Thymus (tissue), 11 donors: Measurements from ENCODE around the gene ATG7. TPM values are rescaled to one million over a fixed set of nuclear protein-coding genes. Genes with fewer than 3 reads are reported as not detected.

Experiments
- DNase-seq, 9 donors: peaks; one replicate each; pipeline ENCODE4 v3.0.0-alpha.2; 2013; ENCODE audit warnings: low spot score in 9 of 9, low read depth in 6 of 9, missing footprints in 1 of 9
- H3K27ac ChIP-seq, 2 donors: one replicate each; pipeline ENCODE4 v1.5.1; 2013; ENCODE audit warnings: control low read depth in 1 of 2, low read depth in 1 of 2, low read length in 1 of 2, mild to moderate bottlenecking in 1 of 2, moderate library complexity in 1 of 2
- H3K27me3 ChIP-seq, 2 donors: one replicate each; pipeline ENCODE4 v1.5.1; 2013; ENCODE audit warnings: low read length in 1 of 2; ENCODE audit not compliant: control insufficient read depth in 2 of 2, insufficient read depth in 1 of 2
- H3K36me3 ChIP-seq, 2 donors: one replicate each; pipeline ENCODE4 v1.5.1; 2013; ENCODE audit warnings: low read length in 1 of 2, mild to moderate bottlenecking in 1 of 2, moderate library complexity in 1 of 2; ENCODE audit not compliant: control insufficient read depth in 2 of 2, insufficient read depth in 2 of 2
- H3K4me1 ChIP-seq, 2 donors: one replicate each; pipeline ENCODE4 v1.5.1; 2013; ENCODE audit warnings: low read length in 2 of 2; ENCODE audit not compliant: control insufficient read depth in 2 of 2, insufficient read depth in 2 of 2
- H3K4me3 ChIP-seq, 2 donors: one replicate each; pipeline ENCODE4 v1.5.1; 2013; ENCODE audit warnings: low read length in 2 of 2, control low read depth in 1 of 2, mild to moderate bottlenecking in 1 of 2
- H3K9me3 ChIP-seq, 2 donors: one replicate each; pipeline ENCODE4 v1.5.1; 2013; ENCODE audit warnings: low read length in 1 of 2, mild to moderate bottlenecking in 1 of 2; ENCODE audit not compliant: control insufficient read depth in 2 of 2, insufficient read depth in 1 of 2
- WGBS: extraction: QIAGEN DNeasy Blood & Tissue Kit; methylation state at CpG from one replicate; pipeline ENCODE4 v1.1.7; 2013; 5-methylcytosine and 5-hydroxymethylcytosine counted together
- polyA plus RNA-seq: library from polyadenylated mRNA; stranded (reverse); fragments of 200-250 nt; gene quantifications from one replicate; pipeline ENCODE4 v1.2.3, GENCODE V29; 2013
- total RNA-seq: library from RNA; stranded (reverse); fragments of 120-200 nt; gene quantifications from one replicate; pipeline ENCODE4 v1.2.4, GENCODE V29; 2013
- donor health status: healthy.

Gene ATG7
- total and polyA plus RNA-seq, 2 donors, result 9.0 to 21.7 TPM

DNA sequence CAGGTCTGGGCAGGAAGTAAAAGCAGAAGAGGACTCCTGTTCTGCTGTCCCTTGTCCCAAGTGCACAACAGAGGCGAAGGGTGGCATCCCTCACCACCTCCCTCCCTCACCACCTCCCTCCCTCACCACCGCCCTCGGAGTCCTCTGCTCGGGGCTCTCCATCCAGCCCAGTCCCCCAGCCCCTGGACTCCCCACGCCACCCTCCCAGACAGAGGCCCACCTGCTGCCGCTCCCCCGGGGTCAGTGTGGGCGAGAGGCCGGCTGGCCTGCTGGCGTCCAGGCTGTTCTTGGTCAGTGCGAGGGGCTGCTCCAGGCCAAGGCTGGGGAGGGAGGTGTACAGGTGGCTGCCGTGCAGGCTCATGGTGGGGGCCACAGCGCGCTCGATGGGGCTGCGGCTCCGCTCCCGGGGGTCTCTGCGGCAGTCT is 292.4 kb downstream of the ATG7 start:
- Histone ChIP-seq H3K27me3 (no peaks in the 10 kb centered on the region), H3K27ac (no peak overlapping the region), H3K9me3 (no peaks in the 10 kb centered on the region), H3K4me1 (peaks cover 0 to 12% of the 10 kb centered on the region in 2 donors), H3K36me3 (peaks cover 73 to 83% of the 10 kb centered on the region in 2 donors), H3K4me3 (no peak overlapping the region)
- 98% methylated on average over 19 of the region's 19 CpGs for WGBS
- DNase-seq, result no peak

- no peak overlapping the region for H3K27ac ChIP-seq
- H3K9me3 ChIP-seq, result no peaks in the 10 kb centered on the region
- no peak for DNase-seq
- no peak overlapping the region for H3K4me3 ChIP-seq
- H3K27me3 ChIP-seq, result no peaks in the 10 kb centered on the region
- H3K36me3 ChIP-seq, result peaks cover 73 to 79% of the 10 kb centered on the region in 2 donors
- peaks cover 0 to 11% of the 10 kb centered on the region in 2 donors for H3K4me1 ChIP-seq
- 97% methylated on average over 16 of the region's 16 CpGs for WGBS
Measured at GRCh38 chr3:11565072-11565471, 292.9 kb downstream of the ATG7 start.

GRCh38 chr3:11565492-11565891 is 293.3 kb downstream of the ATG7 start:
- Histone ChIP-seq H3K4me3 (no peak overlapping the region), H3K4me1 (peaks cover 0 to 11% of the 10 kb centered on the region in 2 donors), H3K27me3 (no peaks in the 10 kb centered on the region), H3K9me3 (no peaks in the 10 kb centered on the region), H3K36me3 (peaks cover 74% of the 10 kb centered on the region in 2 donors), H3K27ac (no peak overlapping the region)
- 98% methylated on average over 12 of the region's 12 CpGs for WGBS
- no peak for DNase-seq

DNA sequence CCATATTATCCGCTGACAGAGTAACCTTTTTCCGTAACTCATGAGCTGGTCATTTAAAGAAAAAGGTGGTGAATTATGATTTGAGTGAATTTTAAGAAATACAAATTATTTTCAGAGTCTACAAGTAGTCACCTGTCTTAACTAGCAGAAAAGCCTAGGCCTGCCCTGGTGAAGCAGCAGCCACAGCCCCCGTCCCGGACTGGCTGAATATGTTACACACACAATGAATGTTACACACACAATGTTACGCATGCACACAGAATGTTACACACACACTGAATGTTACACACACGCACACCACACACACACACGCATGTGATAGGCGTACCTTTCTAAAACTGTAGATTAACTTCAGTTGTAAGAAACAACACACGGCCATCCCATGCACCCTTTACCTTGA is 293.7 kb downstream of the ATG7 start:
- no peaks in the 10 kb centered on the region for H3K27me3 ChIP-seq
- no peak overlapping the region for H3K27ac ChIP-seq
- H3K36me3 ChIP-seq, result peaks cover 73 to 75% of the 10 kb centered on the region in 2 donors
- H3K4me3 ChIP-seq, result no peak overlapping the region
- H3K4me1 ChIP-seq, result peaks cover 0 to 11% of the 10 kb centered on the region in 2 donors
- DNase-seq, result no peak
- WGBS, result 97% methylated on average over 9 of the region's 9 CpGs
- no peaks in the 10 kb centered on the region for H3K9me3 ChIP-seq

- H3K27ac ChIP-seq, result no peak overlapping the region
- no peaks in the 10 kb centered on the region for H3K9me3 ChIP-seq
- 99% methylated on average over 20 of the region's 20 CpGs for WGBS
- peaks cover 70 to 72% of the 10 kb centered on the region in 2 donors for H3K36me3 ChIP-seq
- H3K27me3 ChIP-seq, result no peaks in the 10 kb centered on the region
- no peak for DNase-seq
- H3K4me3 ChIP-seq, result no peak overlapping the region
- peaks cover 0 to 11% of the 10 kb centered on the region in 2 donors for H3K4me1 ChIP-seq
Measured at GRCh38 chr3:11566478-11566877, 294.3 kb downstream of the ATG7 start.

GRCh38 chr3:11566916-11567315 is 294.7 kb downstream of the ATG7 start:
- WGBS, result 98% methylated on average over 17 of the region's 17 CpGs
- DNase-seq, result no peak
- Histone ChIP-seq H3K27me3 (no peaks in the 10 kb centered on the region), H3K36me3 (peaks cover 66 to 70% of the 10 kb centered on the region in 2 donors), H3K4me3 (no peak overlapping the region), H3K27ac (no peak overlapping the region), H3K4me1 (peaks cover 0 to 10% of the 10 kb centered on the region in 2 donors), H3K9me3 (no peaks in the 10 kb centered on the region)

GRCh38 chr3:11567516-11568467 is 295.6 kb downstream of the ATG7 start:
- Histone ChIP-seq H3K36me3 (peaks cover 62 to 67% of the 10 kb centered on the region in 2 donors), H3K27ac (no peak overlapping the region), H3K4me1 (peaks cover 0 to 3% of the 10 kb centered on the region in 2 donors), H3K27me3 (no peaks in the 10 kb centered on the region), H3K9me3 (no peaks in the 10 kb centered on the region), H3K4me3 (no peak overlapping the region)
- 93% methylated on average over 27 of the region's 27 CpGs for WGBS
- no peak for DNase-seq

- no peak for DNase-seq
- no peak overlapping the region for H3K4me3 ChIP-seq
- H3K36me3 ChIP-seq, result peaks cover 54 to 59% of the 10 kb centered on the region in 2 donors
- no peaks in the 10 kb centered on the region for H3K27me3 ChIP-seq
- 95% methylated on average over 29 of the region's 29 CpGs for WGBS
- H3K4me1 ChIP-seq, result peaks cover 0 to 3% of the 10 kb centered on the region in 2 donors
- H3K9me3 ChIP-seq, result no peaks in the 10 kb centered on the region
- H3K27ac ChIP-seq, result peak overlapping the region in 1 of 2 donors; percentile 36
Measured at GRCh38 chr3:11568503-11569155, 296.4 kb downstream of the ATG7 start.

GRCh38 chr3:11569156-11569741 is 297.1 kb downstream of the ATG7 start:
- Histone ChIP-seq H3K36me3 (peaks cover 48 to 58% of the 10 kb centered on the region in 2 donors), H3K27ac (no peak overlapping the region), H3K4me1 (peaks cover 0 to 2% of the 10 kb centered on the region in 2 donors), H3K27me3 (no peaks in the 10 kb centered on the region), H3K4me3 (no peak overlapping the region), H3K9me3 (no peaks in the 10 kb centered on the region)
- WGBS, result 95% methylated on average over 13 of the region's 13 CpGs
- no peak for DNase-seq
